NCI-H748 treated with DMSO at 0.1 percent for 48 hours (cell line): Measurements from ENCODE around the gene XXYLT1.
A peak's percentile ranks its signal among the peaks of the same experiment; 100 is the strongest.

Source experiments
- DNase-seq: peaks from one replicate; lab custom pipeline; 2025; lab: John Stamatoyannopoulos, UW

XXYLT1 gene

GRCh38 chr3:195168009-195168762 is 102.8 kb downstream of the XXYLT1 start:
- no peak for DNase-seq

GRCh38 chr3:195165790-195166189 is 105.2 kb downstream of the XXYLT1 start:
- no peak for DNase-seq

GRCh38 chr3:195165265-195165609 is 105.7 kb downstream of the XXYLT1 start:
- DNase-seq: no peak

- DNase-seq: no peak
Measured at GRCh38 chr3:195164573-195165264, 106.2 kb downstream of the XXYLT1 start.

GRCh38 chr3:195163719-195164572 is 107.0 kb downstream of the XXYLT1 start:
- DNase-seq: no peak

- DNase-seq: no peak
Measured at GRCh38 chr3:195162816-195163215, 108.1 kb downstream of the XXYLT1 start.

GRCh38 chr3:195162033-195162669 is 108.8 kb downstream of the XXYLT1 start:
- no peak for DNase-seq

GRCh38 chr3:195160908-195161434 is 110.0 kb downstream of the XXYLT1 start:
- DNase-seq: no peak

GRCh38 chr3:195160257-195160898 is 110.6 kb downstream of the XXYLT1 start:
- DNase-seq: peak; percentile 5

- no peak for DNase-seq
Measured at GRCh38 chr3:195159814-195160165, 111.2 kb downstream of the XXYLT1 start.

GRCh38 chr3:195159117-195159813 is 111.7 kb downstream of the XXYLT1 start:
- no peak for DNase-seq

GRCh38 chr3:195156286-195156890 is 114.6 kb downstream of the XXYLT1 start:
- DNase-seq: no peak

- no peak for DNase-seq
Measured at GRCh38 chr3:195155570-195156241, 115.3 kb downstream of the XXYLT1 start.

- DNase-seq: no peak
Measured at GRCh38 chr3:195154793-195155535, 116.0 kb downstream of the XXYLT1 start.

GRCh38 chr3:195154111-195154791 is 116.7 kb downstream of the XXYLT1 start:
- no peak for DNase-seq

GRCh38 chr3:195153653-195154052 is 117.3 kb downstream of the XXYLT1 start:
- DNase-seq: no peak

GRCh38 chr3:195153130-195153529 is 117.8 kb downstream of the XXYLT1 start:
- DNase-seq: no peak

GRCh38 chr3:195151866-195152541 is 119.0 kb downstream of the XXYLT1 start:
- DNase-seq: no peak
